ENCODE results near the gene SEPTIN10. TPM values are rescaled to one million over a fixed set of nuclear protein-coding genes. Genes with fewer than 3 reads are reported as not detected.

The SEPTIN10 gene
- total and polyA plus RNA-seq, 2 experiments from 2014 or later: 52.3 to 85.1 TPM

GRCh38 chr2:109635426-109636304 lies 21.9 kb upstream of the SEPTIN10 start (continued):
- TF ChIP-seq ZNF462 (CRISPR knock-in tag; IDR thresholded peaks at IDR 0.05): no peak
- TF ChIP-seq EZH2phosphoT487 (IDR thresholded peaks at IDR 0.05; ENCODE audit: unreplicated experiment): no peak
- TF ChIP-seq, protein P1, sequence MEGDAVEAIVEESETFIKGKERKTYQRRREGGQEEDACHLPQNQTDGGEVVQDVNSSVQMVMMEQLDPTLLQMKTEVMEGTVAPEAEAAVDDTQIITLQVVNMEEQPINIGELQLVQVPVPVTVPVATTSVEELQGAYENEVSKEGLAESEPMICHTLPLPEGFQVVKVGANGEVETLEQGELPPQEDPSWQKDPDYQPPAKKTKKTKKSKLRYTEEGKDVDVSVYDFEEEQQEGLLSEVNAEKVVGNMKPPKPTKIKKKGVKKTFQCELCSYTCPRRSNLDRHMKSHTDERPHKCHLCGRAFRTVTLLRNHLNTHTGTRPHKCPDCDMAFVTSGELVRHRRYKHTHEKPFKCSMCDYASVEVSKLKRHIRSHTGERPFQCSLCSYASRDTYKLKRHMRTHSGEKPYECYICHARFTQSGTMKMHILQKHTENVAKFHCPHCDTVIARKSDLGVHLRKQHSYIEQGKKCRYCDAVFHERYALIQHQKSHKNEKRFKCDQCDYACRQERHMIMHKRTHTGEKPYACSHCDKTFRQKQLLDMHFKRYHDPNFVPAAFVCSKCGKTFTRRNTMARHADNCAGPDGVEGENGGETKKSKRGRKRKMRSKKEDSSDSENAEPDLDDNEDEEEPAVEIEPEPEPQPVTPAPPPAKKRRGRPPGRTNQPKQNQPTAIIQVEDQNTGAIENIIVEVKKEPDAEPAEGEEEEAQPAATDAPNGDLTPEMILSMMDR (conservative IDR thresholded peaks at IDR 0.05; ENCODE audit: low read depth in 2 of 2): no peak
- TF ChIP-seq, protein P2, sequence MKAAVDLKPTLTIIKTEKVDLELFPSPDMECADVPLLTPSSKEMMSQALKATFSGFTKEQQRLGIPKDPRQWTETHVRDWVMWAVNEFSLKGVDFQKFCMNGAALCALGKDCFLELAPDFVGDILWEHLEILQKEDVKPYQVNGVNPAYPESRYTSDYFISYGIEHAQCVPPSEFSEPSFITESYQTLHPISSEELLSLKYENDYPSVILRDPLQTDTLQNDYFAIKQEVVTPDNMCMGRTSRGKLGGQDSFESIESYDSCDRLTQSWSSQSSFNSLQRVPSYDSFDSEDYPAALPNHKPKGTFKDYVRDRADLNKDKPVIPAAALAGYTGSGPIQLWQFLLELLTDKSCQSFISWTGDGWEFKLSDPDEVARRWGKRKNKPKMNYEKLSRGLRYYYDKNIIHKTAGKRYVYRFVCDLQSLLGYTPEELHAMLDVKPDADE (IDR thresholded peaks at IDR 0.05): no peak
